ENCODE data around the gene KRT73.

Gene KRT73

GRCh38 chr12:52645982-52646381, 27.6 kb upstream of the KRT73 start:
- no peak for DNase-seq (ENCODE audit: low read depth in 2 of 2)

- peak in 1 of 2 donors; percentile 17 for DNase-seq (ENCODE audit: low read depth in 2 of 2)
Observed at GRCh38 chr12:52645120-52645761, 26.9 kb upstream of the KRT73 start.

- DNase-seq (ENCODE audit: low read depth in 2 of 2) = no peak
Observed at GRCh38 chr12:52644078-52644415, 25.7 kb upstream of the KRT73 start.

GRCh38 chr12:52643233-52644077, 25.1 kb upstream of the KRT73 start:
- DNase-seq (ENCODE audit: low read depth in 2 of 2) = no peak

GRCh38 chr12:52641468-52641867, 23.1 kb upstream of the KRT73 start:
- DNase-seq (ENCODE audit: low read depth in 2 of 2) = no peak

- no peak for DNase-seq (ENCODE audit: low read depth in 2 of 2)
Observed at GRCh38 chr12:52637299-52637698, 18.9 kb upstream of the KRT73 start.

GRCh38 chr12:52636592-52637258, 18.4 kb upstream of the KRT73 start:
- no peak for DNase-seq (ENCODE audit: low read depth in 2 of 2)

- no peak for DNase-seq (ENCODE audit: low read depth in 2 of 2)
Observed at GRCh38 chr12:52636189-52636588, 17.8 kb upstream of the KRT73 start.

- DNase-seq (ENCODE audit: low read depth in 2 of 2) = no peak
Observed at GRCh38 chr12:52634266-52635056, 16.1 kb upstream of the KRT73 start.

- no peak for DNase-seq (ENCODE audit: low read depth in 2 of 2)
Observed at GRCh38 chr12:52633383-52633782, 15.0 kb upstream of the KRT73 start.

GRCh38 chr12:52632656-52633055, 14.3 kb upstream of the KRT73 start:
- no peak for DNase-seq (ENCODE audit: low read depth in 2 of 2)

- DNase-seq (ENCODE audit: low read depth in 2 of 2) = no peak
Observed at GRCh38 chr12:52631676-52632459, 13.5 kb upstream of the KRT73 start.

GRCh38 chr12:52631264-52631663, 12.9 kb upstream of the KRT73 start:
- no peak for DNase-seq (ENCODE audit: low read depth in 2 of 2)

- DNase-seq (ENCODE audit: low read depth in 2 of 2) = no peak
Observed at GRCh38 chr12:52630599-52631200, 12.3 kb upstream of the KRT73 start.

- no peak for DNase-seq (ENCODE audit: low read depth in 2 of 2)
Observed at GRCh38 chr12:52630008-52630500, 11.7 kb upstream of the KRT73 start.

GRCh38 chr12:52629281-52630007, 11.1 kb upstream of the KRT73 start:
- no peak for DNase-seq (ENCODE audit: low read depth in 2 of 2)

- no peak for DNase-seq (ENCODE audit: low read depth in 2 of 2)
Observed at GRCh38 chr12:52628841-52629240, 10.5 kb upstream of the KRT73 start.

- no peak for DNase-seq (ENCODE audit: low read depth in 2 of 2)
Observed at GRCh38 chr12:52628111-52628507, 9.8 kb upstream of the KRT73 start.

- DNase-seq (ENCODE audit: low read depth in 2 of 2) = no peak
Observed at GRCh38 chr12:52627395-52628110, 9.2 kb upstream of the KRT73 start.

All from stimulated activated CD8-positive, alpha-beta memory T cell treated with anti-CD3 and anti-CD28 coated beads, Interleukin-7, amount 100 ng/mL, for 4 hours (primary cell).